Activated T-helper 2 cell treated with anti-CD3 and anti-CD28 coated beads, Interferon-gamma antibody, Interleukin-2, Interleukin-4, amounts not matched to agents 10 μg/mL and 5 μg/mL and 100 μg/mL, durations not matched to agents 14 hours and 24 hours and 36 hours (primary cell): ENCODE data around the gene HS3ST5. TPM values are rescaled to one million over a fixed set of nuclear protein-coding genes. Genes with fewer than 3 reads are reported as not detected.

Experiments used
- DNase-seq: peaks from one replicate; pipeline ENCODE4 v3.0.0; 2021; ENCODE audit warnings: low spot score
- H3K27ac Mint-ChIP-seq: one replicate; pipeline ENCODE4 v1.8.0; 2021; ENCODE audit warnings: mixed read lengths
- H3K27me3 Mint-ChIP-seq: one replicate; pipeline ENCODE4 v1.8.0; 2021; ENCODE audit warnings: low read depth, mixed read lengths
- H3K36me3 Mint-ChIP-seq: one replicate; pipeline ENCODE4 v1.8.0; 2021; ENCODE audit warnings: low read depth, mixed read lengths
- H3K4me1 Mint-ChIP-seq: one replicate; pipeline ENCODE4 v1.8.0; 2021; ENCODE audit warnings: low read depth, mixed read lengths
- H3K4me3 Mint-ChIP-seq: one replicate; pipeline ENCODE4 v1.8.0; 2021; ENCODE audit warnings: low read depth, mild to moderate bottlenecking, moderate library complexity, mixed read lengths
- H3K9me3 Mint-ChIP-seq: one replicate; pipeline ENCODE4 v1.8.0; 2021; ENCODE audit warnings: mixed read lengths
- intact Hi-C: fragments of 100-400 bp; cut with micrococcal nuclease; formaldehyde crosslinking; loops from one replicate; pipeline ENCODE4 v1.15.1; 2023
- total RNA-seq: library from RNA; stranded (reverse); gene quantifications from 2 replicates; pipeline ENCODE4 v1.2.3, GENCODE V29; 2022

HS3ST5 gene
- total RNA-seq, 1 donor from 2014 or later: not detected

GRCh38 chr6:114361036-114361435, 18.2 kb upstream of the HS3ST5 start:
- intact Hi-C loops: no loop called here
- Mint-ChIP-seq H3K4me3 (no peak overlapping the region), H3K27ac (no peak overlapping the region), H3K4me1 (no peaks in the 10 kb centered on the region), H3K36me3 (no peaks in the 10 kb centered on the region), H3K27me3 (no peaks in the 10 kb centered on the region), H3K9me3 (no peaks in the 10 kb centered on the region)
- DNase-seq: no peak

GRCh38 chr6:114355300-114355699, 12.5 kb upstream of the HS3ST5 start:
- Mint-ChIP-seq H3K9me3 (no peaks in the 10 kb centered on the region), H3K27ac (no peak overlapping the region), H3K4me3 (no peak overlapping the region), H3K27me3 (no peaks in the 10 kb centered on the region), H3K36me3 (no peaks in the 10 kb centered on the region), H3K4me1 (no peaks in the 10 kb centered on the region)
- intact Hi-C loops: no loop called here
- DNase-seq: no peak

- no peaks in the 10 kb centered on the region for H3K27me3 Mint-ChIP-seq
- H3K27ac Mint-ChIP-seq: no peak overlapping the region
- DNase-seq: no peak
- no peaks in the 10 kb centered on the region for H3K9me3 Mint-ChIP-seq
- no peak overlapping the region for H3K4me3 Mint-ChIP-seq
- no peaks in the 10 kb centered on the region for H3K4me1 Mint-ChIP-seq
- intact Hi-C loops: no loop called here
- H3K36me3 Mint-ChIP-seq: no peaks in the 10 kb centered on the region
Observed at GRCh38 chr6:114354482-114354881, 11.7 kb upstream of the HS3ST5 start.

GRCh38 chr6:114346451-114346850, 3.6 kb upstream of the HS3ST5 start:
- intact Hi-C loops: loop anchor here (10.0 kb wide), 1 partner anchor 198 kb away; no protein-coding TSS in a partner anchor
- DNase-seq: no peak
- H3K9me3 Mint-ChIP-seq: no peaks in the 10 kb centered on the region
- H3K36me3 Mint-ChIP-seq: no peaks in the 10 kb centered on the region
- no peak overlapping the region for H3K4me3 Mint-ChIP-seq
- H3K4me1 Mint-ChIP-seq: peaks cover 5% of the 10 kb centered on the region
- H3K27ac Mint-ChIP-seq: no peak overlapping the region
- peaks cover 17% of the 10 kb centered on the region for H3K27me3 Mint-ChIP-seq

GRCh38 chr6:114344971-114345275, 2.1 kb upstream of the HS3ST5 start:
- Mint-ChIP-seq H3K27ac (no peak overlapping the region), H3K9me3 (no peaks in the 10 kb centered on the region), H3K4me1 (peaks cover 5% of the 10 kb centered on the region), H3K4me3 (no peak overlapping the region), H3K36me3 (no peaks in the 10 kb centered on the region), H3K27me3 (peaks cover 27% of the 10 kb centered on the region)
- DNase-seq: no peak
- intact Hi-C loops: loop anchor here (10.0 kb wide), 1 partner anchor 200 kb away; no protein-coding TSS in a partner anchor

- Mint-ChIP-seq H3K36me3 (no peaks in the 10 kb centered on the region), H3K4me1 (peaks cover 5% of the 10 kb centered on the region), H3K27ac (no peak overlapping the region), H3K27me3 (peaks cover 30% of the 10 kb centered on the region), H3K4me3 (no peak overlapping the region), H3K9me3 (no peaks in the 10 kb centered on the region)
- intact Hi-C loops: loop anchor here (10.0 kb wide), 1 partner anchor 200 kb away; no protein-coding TSS in a partner anchor
- no peak for DNase-seq
Observed at GRCh38 chr6:114344246-114344970, 1.6 kb upstream of the HS3ST5 start.

- intact Hi-C loops: loop anchor here (10.0 kb wide), 1 partner anchor 201 kb away; no protein-coding TSS in a partner anchor
- H3K27me3 Mint-ChIP-seq: peaks cover 35% of the 10 kb centered on the region
- H3K4me1 Mint-ChIP-seq: peaks cover 5% of the 10 kb centered on the region
- no peak for DNase-seq
- no peak overlapping the region for H3K4me3 Mint-ChIP-seq
- no peak overlapping the region for H3K27ac Mint-ChIP-seq
- H3K9me3 Mint-ChIP-seq: no peaks in the 10 kb centered on the region
- H3K36me3 Mint-ChIP-seq: no peaks in the 10 kb centered on the region
Observed at GRCh38 chr6:114343782-114344144, 940 bp upstream of the HS3ST5 start.

GRCh38 chr6:114342086-114342825, 567 bp downstream of the HS3ST5 start:
- no peak for DNase-seq
- H3K27me3 Mint-ChIP-seq: peaks cover 38% of the 10 kb centered on the region

GRCh38 chr6:114339706-114340105, 3.1 kb downstream of the HS3ST5 start:
- no peaks in the 10 kb centered on the region for H3K9me3 Mint-ChIP-seq
- H3K27me3 Mint-ChIP-seq: peaks cover 35% of the 10 kb centered on the region
- peaks cover 5% of the 10 kb centered on the region for H3K4me1 Mint-ChIP-seq
- no peak for DNase-seq
- no peak overlapping the region for H3K27ac Mint-ChIP-seq
- intact Hi-C loops: loop anchor here (10.0 kb wide), 1 partner anchor 205 kb away; no protein-coding TSS in a partner anchor
- H3K4me3 Mint-ChIP-seq: no peak overlapping the region
- no peaks in the 10 kb centered on the region for H3K36me3 Mint-ChIP-seq

More at GRCh38 chr6:114342086-114342825, 567 bp downstream of the HS3ST5 start:
- H3K27ac Mint-ChIP-seq: no peak overlapping the region
- peaks cover 5% of the 10 kb centered on the region for H3K4me1 Mint-ChIP-seq
- no peak overlapping the region for H3K4me3 Mint-ChIP-seq
- intact Hi-C loops: loop anchor here (10.0 kb wide), 1 partner anchor 203 kb away; no protein-coding TSS in a partner anchor
- H3K36me3 Mint-ChIP-seq: no peaks in the 10 kb centered on the region
- H3K9me3 Mint-ChIP-seq: no peaks in the 10 kb centered on the region

- intact Hi-C loops: no loop called here
- H3K4me1 Mint-ChIP-seq: no peaks in the 10 kb centered on the region
- H3K4me3 Mint-ChIP-seq: no peak overlapping the region
- H3K36me3 Mint-ChIP-seq: no peaks in the 10 kb centered on the region
- DNase-seq: no peak
- H3K9me3 Mint-ChIP-seq: no peaks in the 10 kb centered on the region
- peaks cover 7% of the 10 kb centered on the region for H3K27me3 Mint-ChIP-seq
- H3K27ac Mint-ChIP-seq: no peak overlapping the region
Observed at GRCh38 chr6:114334237-114334636, 8.6 kb downstream of the HS3ST5 start.

GRCh38 chr6:114327074-114327473, 15.7 kb downstream of the HS3ST5 start:
- no peak overlapping the region for H3K27ac Mint-ChIP-seq
- H3K4me3 Mint-ChIP-seq: no peak overlapping the region
- no peaks in the 10 kb centered on the region for H3K36me3 Mint-ChIP-seq
- intact Hi-C loops: no loop called here
- no peaks in the 10 kb centered on the region for H3K4me1 Mint-ChIP-seq
- H3K27me3 Mint-ChIP-seq: no peaks in the 10 kb centered on the region
- DNase-seq: no peak
- H3K9me3 Mint-ChIP-seq: no peaks in the 10 kb centered on the region

GRCh38 chr6:114323784-114324183, 19.0 kb downstream of the HS3ST5 start:
- Mint-ChIP-seq H3K36me3 (no peaks in the 10 kb centered on the region), H3K4me3 (no peak overlapping the region), H3K27ac (no peak overlapping the region), H3K9me3 (no peaks in the 10 kb centered on the region), H3K4me1 (no peaks in the 10 kb centered on the region), H3K27me3 (no peaks in the 10 kb centered on the region)
- no peak for DNase-seq
- intact Hi-C loops: no loop called here

- Mint-ChIP-seq H3K4me3 (no peak overlapping the region), H3K27me3 (no peaks in the 10 kb centered on the region), H3K4me1 (no peaks in the 10 kb centered on the region), H3K9me3 (no peaks in the 10 kb centered on the region), H3K27ac (no peak overlapping the region), H3K36me3 (no peaks in the 10 kb centered on the region)
- intact Hi-C loops: no loop called here
- no peak for DNase-seq
Observed at GRCh38 chr6:114319749-114320148, 23.1 kb downstream of the HS3ST5 start.
